Stimulated activated CD8-positive, alpha-beta memory T cell treated with anti-CD3 and anti-CD28 coated beads, Interleukin-12 subunit alpha, Interleukin-12 subunit beta, amount 100 ng/mL, for 1 hour (primary cell): Measurements from ENCODE around the gene SLC16A13.
"Not testable (repeated sequence)": the region's sequence is repeated elsewhere in the genome, so short reads cannot be mapped to it uniquely, and the experiment has no call there.

Experiments used
- DNase-seq: peaks from one replicate; pipeline ENCODE4 v3.0.0-alpha.2; 2020; ENCODE audit warnings: low read depth

SLC16A13 gene

GRCh38 chr17:7029659-7030058, 6.2 kb upstream of the SLC16A13 start:
- no peak for DNase-seq

GRCh38 chr17:7034955-7035590, 742 bp upstream of the SLC16A13 start:
- DNase-seq: no peak

GRCh38 chr17:7038025-7038862, 2.4 kb downstream of the SLC16A13 start:
- no peak for DNase-seq

DNA sequence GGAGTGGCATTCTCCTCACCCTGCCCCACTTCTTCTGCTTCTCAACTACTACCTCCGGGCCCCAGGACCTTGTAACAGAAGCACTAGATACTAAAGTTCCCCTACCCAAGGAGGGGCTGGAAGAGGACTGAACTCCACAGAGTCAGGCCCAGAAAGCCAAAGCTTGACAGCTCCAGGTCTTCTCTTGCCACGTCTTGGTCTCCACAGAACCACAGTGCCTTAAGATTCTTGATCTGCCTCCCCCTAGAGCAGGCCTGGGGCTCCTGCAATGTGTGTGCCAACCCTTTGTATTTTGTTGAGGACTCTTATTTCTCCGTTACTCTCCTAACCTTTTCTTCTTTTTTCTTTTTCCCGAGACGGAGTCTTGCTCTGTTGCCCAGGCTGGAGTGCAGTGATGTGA, 4.0 kb downstream of the SLC16A13 start:
- DNase-seq: no peak

GRCh38 chr17:7041607-7042500, 6.0 kb downstream of the SLC16A13 start:
- no peak for DNase-seq

- DNase-seq: no peak
These were observed 6.8 kb downstream of the SLC16A13 start for GRCh38 chr17:7042501-7043181.

- no peak for DNase-seq
These were observed 7.3 kb downstream of the SLC16A13 start for GRCh38 chr17:7043182-7043496.

- no peak for DNase-seq
These were observed 7.8 kb downstream of the SLC16A13 start, which contains the start of gene SLC16A11 for GRCh38 chr17:7043497-7044198. SLC16A11 (minus strand) TSS chr17:7044092; CDS start chr17:7043513, 579 bp downstream.

- peak; percentile 25 for DNase-seq
These were observed 9.8 kb downstream of the SLC16A13 start for GRCh38 chr17:7045492-7046126.

GRCh38 chr17:7046127-7046724, 10.4 kb downstream of the SLC16A13 start:
- no peak for DNase-seq

DNA sequence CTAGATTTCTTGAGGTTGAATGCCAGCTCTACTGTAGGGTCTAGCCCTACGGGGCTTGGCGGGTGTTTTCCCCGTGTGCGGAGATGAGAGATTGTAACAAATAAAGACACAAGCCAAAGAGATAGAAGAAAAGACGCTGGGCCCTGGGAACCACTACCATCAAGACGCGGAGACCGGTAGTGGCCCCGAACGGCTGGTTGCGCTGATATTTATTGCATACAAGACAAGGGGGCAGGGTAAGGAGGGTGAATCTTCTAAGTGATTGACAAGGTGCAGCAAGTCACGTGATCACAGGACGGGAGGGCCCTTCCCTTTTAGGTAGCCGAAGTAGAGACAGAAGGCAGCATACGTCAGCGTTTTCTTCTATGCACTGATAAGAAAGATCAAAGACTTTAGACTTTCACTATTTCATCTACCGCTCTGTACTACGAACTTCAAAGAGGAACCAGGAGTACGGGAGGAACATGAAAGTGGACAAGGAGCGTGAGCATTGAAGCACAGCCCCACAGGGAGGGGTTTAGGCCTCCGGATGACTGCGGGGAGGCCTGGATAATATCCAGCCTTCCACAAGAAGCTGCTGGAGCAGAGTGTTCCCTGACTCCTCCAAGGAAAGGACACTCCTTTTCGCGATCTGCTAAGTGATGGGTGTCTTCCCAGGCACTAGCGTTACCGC, 11.0 kb downstream of the SLC16A13 start:
- peak; percentile 54 for DNase-seq

DNA sequence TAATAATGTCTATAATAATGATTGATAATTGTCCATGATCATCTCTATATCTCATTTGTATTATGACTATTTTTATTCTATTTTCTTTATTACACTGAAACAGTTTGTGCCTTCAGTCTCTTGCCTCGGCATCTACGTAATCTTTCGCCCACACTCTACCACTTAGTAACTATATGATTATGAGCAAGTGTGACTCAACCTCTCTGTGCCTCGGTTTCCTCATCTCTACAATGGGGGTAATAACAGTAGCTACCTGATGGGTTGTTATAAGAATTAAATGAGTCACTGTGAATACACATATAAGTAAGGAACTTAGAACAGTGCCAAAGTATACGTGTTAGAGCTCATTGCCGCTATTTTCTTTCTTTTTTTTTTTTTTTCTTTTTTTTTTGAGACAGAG, 11.8 kb downstream of the SLC16A13 start:
- DNase-seq: no peak

DNA sequence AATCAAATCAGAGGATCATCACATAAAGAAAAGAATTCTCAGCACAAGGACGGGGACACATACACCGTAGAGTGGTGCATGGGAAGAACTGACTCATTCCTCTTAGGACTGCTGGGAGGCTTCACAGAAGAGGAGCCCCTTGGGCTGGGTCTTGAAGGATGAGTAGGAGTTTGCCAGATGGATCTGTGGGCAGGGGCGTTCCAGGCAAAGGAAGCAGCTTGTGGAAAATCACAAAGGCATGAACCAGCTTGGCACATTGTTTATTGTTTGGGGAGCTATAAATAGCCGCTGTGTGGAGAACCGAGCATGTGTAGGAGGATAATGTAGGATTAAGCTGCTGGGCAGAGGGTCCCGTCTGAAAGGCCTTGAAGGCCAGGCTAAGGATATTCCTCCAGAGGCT, 13.2 kb downstream of the SLC16A13 start:
- DNase-seq: no peak

DNA sequence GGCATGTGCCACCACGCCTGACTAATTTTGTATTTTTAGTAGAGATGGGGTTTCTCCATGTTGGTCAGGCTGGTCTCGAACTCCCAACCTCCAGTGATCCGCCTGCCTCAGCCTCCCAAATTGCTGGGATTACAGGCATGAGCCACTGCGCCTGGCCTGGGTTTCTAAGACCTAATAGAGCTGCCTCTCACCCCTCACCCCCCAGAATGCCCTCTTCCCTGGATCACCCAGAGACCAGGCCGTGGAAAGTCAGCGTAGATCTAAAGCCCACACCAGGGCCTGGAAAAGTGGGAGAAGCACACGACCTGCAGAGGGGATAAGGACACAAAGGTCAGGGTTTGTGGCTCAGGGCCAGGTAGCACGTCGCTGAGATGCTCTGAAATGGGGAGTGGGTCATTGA, 14.8 kb downstream of the SLC16A13 start:
- not testable (repeated sequence) for DNase-seq

DNA sequence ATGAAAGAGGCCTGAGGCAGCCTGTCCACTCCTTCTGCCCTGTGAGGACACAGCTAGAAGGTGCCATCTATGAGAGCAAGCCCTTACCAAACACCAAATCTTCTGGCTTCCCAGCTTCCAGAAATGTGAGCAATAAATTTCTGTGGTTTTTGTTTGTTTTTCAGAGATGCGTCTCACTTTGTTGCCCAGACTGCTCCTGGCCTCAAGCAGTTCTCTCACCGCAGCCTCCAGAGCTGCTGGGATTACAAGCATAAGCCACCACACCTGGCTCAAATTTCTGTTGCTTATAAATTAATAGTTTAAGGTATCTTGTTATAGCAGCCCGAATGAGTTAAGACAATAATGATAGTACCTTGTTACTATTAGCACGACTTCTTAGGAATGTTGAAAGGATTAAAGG, 20.6 kb downstream of the SLC16A13 start:
- no peak for DNase-seq

- no peak for DNase-seq
These were observed 23.1 kb downstream of the SLC16A13 start for GRCh38 chr17:7058831-7059447.

GRCh38 chr17:7060165-7060891, 24.5 kb downstream of the SLC16A13 start:
- DNase-seq: no peak

DNA sequence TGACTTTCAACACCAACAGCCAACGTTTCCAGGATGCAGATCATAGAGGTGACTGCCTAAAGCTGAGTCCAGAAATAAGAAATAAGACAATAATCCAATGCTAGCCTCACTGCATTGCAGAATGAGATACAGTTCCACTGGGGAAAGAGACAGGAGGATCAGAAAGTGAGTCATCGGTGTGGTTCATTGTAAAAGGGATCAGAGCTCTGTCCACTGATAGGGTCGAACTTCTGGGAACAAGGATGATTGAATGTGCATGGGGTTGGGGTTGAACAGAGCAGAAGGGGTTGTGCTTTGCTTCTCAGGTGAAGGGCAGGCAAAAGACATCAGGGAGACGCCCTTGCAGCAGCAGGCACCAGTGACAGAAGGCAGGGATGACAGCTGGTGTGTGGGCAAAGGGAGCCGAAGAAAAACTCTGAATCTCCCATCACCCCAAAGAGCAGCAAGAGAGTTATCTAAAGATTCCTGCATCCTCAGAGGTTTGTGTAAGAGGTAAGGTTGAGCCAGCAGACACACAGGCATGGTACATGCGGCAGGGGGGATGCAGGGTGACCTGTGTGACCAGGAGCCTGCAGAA, 27.8 kb downstream of the SLC16A13 start:
- no peak for DNase-seq
